Urothelium cell line (cell line): Measurements from ENCODE around the gene ELN.
"Not testable (repeated sequence)": the region's sequence is repeated elsewhere in the genome, so short reads cannot be mapped to it uniquely, and the experiment has no call there.

Experiments
- DNase-seq: peaks from one replicate; pipeline ENCODE4 v3.0.0; 2011; ENCODE audit warnings: low spot score, mixed read lengths
- FAIRE-seq: peaks from 2 replicates; lab custom pipeline; 2011; peaks lifted over from hg19 to GRCh38; lab: Jason Lieb, UNC

Gene ELN

DNA sequence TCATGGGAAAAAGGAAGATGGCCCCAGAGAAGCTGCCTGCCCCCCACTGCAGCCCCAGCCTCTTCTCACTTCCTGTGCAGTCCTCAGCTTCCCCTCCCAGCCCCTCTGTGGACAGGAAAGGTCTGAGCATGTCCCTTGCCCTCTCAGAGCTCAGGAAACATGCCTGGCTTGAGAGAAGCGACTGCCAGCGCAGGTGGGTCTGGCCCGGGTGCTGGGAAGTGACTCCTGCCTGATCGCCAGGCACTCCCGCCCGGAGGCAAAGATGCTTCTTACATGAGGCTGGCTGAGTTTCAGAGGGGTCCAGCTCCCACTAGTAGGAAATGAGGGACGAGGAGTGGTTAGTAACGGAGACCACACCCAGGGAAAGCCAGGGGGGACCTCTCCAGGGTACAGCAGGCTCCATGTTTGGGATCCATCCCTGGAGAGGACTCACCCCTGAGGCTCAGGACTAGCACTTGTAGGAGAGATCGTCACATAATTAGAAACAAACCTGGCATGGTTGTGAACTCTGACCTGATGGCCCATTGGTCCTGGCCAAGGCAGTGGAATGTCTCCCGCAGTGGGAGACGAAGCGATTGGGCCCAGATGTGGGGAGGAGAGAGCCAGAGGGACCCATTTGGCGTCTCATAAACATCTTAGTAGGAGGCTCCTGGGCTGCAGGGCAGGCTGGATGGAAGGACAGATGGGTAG, 12.3 kb downstream of the ELN start:
- no peak for FAIRE-seq
- no peak for DNase-seq

DNA sequence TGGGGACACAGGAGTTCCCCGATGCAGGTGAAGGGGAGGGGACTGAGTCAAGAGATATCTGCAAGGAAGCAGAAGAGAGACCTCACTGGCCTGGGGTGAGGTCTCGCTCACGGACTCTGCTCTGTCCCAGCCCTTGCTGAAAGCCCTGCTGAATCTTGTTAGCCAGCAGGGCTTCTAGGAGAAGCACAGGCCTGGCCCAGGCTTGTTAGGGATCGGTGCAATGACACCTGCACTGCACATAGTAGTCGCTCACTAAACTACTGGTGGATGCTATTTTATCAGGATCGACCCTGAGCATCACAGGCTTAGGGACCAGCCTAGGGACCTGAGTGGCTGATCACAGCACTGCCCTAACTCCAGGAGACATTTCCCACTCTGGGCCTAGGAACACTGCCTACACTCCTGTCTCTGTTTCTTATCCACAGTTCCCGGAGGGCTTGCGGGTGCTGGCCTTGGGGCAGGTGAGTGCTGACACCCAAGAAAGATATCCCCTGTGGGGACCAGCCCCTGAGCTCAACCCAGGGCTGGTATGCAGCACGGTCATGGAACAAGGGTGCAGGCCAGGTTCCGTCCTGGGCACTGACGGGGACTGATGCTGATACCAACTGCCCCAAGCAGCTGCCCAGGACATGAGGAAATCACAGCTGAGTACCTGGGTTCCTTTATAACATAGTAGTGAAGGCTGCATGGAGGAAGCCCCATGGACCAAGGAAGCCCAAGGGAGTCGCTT, 13.0 kb downstream of the ELN start:
- no peak for FAIRE-seq
- no peak for DNase-seq

DNA sequence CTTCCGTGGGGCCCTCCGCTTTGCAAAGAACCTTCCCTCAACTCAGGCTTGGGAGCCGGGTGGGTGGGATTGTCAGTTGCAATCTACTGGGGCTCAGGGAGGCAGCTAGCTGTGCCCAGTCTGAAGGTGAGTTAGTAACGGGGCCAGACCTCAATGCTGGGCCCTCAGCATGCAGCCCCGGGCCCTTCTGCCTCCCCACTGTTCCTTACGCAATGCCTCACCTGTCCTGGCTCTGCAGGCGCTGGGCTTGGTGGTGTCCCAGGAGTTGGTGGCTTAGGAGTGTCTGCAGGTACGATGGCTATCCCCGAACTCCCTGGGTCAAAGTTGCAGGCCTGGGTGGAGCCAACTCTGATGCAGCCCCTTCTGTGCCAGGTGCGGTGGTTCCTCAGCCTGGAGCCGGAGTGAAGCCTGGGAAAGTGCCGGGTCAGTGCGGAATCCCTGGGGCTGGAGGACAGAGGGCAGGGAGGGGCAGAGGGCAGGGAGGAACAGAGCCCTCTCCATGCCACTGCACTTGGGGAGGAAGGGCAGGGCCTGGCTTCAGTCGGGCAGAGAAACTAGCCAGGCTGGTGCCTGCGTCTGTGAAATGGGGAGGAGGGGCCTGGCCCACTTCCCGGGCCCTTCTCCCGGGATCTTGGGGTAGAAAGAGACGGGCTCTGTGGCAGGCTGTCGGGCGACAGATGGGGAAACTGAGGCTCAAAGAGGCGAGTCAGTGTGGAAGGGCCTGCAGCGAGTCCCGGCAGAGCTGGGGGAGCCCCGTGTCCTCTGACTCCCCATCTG, 15.0 kb downstream of the ELN start:
- no peak for FAIRE-seq
- no peak for DNase-seq

DNA sequence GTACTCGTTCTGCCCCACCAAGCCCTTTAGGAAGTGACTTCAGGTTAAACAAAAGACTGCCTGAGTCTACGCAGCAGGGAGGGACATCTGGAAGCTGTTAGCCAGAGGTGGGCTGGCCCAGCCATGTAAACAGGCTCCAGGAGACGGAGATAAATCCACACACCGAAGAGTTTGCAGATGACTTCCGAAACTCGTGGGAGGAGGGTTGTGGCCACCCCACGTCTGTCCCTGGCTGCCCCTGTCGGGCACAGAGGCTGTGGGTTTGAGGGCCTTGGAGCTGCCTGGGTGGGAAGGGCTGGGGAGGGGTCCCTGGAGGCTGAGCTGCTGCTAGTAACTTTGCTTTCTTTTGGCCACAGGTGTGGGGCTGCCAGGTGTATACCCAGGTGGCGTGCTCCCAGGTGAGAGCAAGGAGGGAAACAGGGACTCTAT, 15.6 kb downstream of the ELN start:
- DNase-seq, result no peak

DNA sequence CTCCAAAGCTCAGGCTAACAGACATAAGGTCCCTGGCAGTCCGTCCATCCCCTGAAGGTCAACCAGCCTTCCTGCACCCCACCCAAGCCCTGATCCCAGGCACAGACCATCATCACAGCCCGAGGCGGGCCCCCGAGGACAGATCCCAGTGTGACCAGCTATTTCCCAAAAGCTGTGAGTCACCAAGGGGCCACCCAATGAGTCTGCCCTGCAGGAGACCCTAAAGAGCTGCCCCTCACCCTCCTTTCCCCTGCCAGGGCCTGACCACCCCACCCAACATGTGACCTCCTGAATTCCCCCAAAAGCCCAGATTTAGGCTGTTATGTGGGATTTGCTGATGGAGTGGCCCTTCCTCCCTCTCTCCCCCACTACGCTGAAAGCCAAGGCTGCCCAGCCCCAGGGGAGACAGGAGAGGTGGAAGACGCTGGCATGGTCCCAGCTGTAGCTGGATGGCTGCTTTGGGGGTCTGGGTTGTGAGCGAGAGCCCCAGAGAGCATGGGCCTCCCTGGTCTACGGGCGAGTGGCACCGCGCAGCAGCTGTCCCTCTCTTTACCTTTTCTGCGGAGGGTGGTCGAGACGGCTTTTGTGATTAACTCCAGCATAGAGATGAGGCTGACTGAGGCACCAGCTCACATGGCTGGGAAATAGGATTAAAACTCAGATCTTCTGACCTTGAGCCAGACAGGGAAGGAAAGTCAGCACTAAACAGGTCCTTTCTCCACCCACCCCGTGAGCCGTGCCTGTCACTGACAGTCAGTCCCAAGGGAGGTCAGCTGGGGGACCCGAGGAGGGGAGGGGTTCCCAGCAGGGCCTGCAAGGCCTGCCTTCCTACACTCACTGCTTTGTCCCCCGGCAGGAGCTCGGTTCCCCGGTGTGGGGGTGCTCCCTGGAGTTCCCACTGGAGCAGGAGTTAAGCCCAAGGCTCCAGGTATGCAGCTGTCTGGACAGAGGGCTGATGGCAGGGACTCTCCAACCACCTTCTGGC, 16.7 kb downstream of the ELN start:
- no peak for FAIRE-seq

More for the DNA sequence above, 15.6 kb downstream of the ELN start:
- FAIRE-seq, result no peak

DNA sequence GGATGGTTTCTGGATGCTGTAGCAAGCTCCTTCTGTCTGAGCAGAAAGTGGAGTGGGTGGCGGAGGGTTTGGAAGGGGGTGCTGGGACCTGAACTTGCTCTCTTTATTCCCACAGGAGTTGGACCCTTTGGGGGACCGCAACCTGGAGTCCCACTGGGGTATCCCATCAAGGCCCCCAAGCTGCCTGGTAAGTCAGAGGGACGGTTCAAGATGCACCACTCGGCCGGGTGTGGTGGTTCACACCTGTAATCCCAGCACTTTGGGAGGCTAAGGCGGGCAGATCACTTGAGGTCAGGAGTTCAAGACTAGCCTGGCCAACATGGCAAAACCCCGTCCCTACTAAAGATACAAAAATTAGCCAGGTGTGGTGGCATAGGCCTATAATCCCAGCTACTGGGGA, 18.6 kb downstream of the ELN start:
- not testable (repeated sequence) for FAIRE-seq, DNase-seq

More for the DNA sequence above, 16.7 kb downstream of the ELN start:
- DNase-seq, result no peak

DNA sequence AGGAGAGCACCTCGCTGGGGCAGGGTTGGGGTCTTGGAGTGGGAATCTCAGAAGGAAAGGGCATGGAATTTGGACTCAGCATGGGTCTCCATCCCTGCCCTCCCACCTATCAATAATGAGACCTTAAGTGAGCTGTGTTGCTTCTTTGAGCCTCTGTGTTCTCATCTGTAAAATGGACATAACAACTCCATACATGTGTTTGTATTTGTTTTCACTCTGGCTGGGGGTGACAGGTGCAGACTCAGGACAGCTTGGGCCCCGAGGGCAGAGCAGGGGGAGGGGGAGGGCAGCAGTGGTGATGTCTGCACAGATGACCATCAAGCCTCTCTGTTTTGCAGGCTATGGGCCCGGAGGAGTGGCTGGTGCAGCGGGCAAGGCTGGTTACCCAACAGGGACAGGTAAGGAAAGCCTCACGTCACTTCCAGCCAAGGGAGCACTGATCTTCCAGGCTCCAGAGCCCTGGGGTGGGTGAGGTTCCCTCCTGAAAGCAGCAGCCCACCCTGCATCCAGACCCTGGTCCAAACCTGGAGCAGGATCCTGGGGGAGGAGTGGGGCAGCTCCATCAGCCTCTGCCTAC, 19.9 kb downstream of the ELN start:
- FAIRE-seq (no peak), DNase-seq (no peak)

DNA sequence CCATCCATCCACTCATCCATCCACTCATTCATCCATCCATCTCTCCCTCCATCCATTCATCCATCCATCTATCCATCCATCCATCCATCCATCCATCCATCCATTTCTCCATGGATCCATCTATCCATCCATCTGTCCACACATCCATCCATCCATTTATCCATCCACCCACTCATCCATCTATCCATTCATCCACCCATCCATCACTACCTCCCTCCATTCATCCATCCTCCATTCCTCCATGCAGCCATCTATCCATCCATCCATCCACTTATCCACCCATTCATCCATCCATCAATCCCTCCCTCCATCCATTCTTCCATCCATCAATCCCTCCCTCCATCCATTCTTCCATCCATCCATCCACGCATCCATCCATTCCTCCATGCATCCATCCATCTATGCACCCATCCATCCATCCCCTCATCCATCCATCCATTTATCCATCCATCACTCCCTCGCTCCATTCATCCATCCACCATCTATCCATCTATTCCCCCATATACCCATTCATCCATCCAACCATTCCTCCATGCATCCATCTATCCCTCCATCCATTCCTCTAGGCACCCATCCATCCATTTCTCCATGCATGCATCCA, 21.1 kb downstream of the ELN start:
- DNase-seq (no peak), FAIRE-seq (peak; percentile 56)

DNA sequence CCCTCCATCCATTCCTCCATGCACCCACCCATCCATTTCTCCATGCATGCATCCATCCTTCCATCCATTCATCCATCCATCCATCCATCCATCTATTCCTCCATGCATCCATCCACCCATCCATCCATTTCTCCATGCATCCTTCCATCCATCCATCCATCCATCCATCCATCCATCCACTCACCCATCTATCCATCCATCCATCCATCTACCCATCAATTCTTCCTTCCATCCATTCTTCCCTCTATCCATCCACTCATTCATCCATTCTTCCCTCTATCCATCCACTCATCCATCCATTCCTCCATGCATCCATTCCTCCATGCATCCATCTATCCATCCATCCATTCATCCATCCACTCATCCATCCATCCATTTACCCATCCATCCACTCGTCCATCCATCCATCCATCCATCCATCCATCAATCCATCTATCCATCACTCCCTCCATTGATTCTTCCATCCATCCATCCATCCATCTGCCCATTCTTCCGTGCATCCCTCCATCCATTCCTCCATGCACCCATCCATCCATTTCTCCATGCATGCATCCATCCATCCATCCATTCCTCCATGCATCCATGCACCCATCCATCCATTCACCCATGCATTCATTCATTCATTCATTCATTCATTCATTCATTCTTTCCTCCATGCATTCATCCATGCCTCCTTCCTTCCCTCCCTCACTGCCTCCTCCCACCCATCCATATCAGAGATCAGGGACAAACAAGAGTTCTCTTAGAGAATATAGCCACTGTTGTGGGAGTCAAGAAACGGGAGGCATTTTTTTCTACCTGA, 22.2 kb downstream of the ELN start:
- no peak for DNase-seq
- FAIRE-seq, result peak; percentile 90

DNA sequence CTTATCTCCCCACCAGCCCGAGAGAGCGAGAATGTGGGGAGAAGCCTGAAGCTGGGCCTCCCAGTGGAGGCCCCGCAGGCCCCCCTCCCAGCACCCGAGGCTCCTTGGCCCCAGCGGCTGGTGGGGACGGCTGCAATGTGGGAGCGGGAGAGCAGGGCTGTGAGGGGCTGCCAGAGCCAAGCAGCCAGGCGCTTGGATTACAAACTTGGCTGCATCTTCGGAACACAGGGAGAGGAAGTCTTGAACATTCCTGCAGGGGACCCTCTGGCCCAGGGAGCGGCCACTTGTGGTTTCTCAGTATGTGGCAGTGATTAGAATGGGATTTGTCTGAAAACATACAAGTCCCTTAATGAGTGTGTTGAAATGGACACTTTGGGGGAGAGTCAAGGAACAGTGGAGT, 23.2 kb downstream of the ELN start:
- DNase-seq (no peak), FAIRE-seq (no peak)

DNA sequence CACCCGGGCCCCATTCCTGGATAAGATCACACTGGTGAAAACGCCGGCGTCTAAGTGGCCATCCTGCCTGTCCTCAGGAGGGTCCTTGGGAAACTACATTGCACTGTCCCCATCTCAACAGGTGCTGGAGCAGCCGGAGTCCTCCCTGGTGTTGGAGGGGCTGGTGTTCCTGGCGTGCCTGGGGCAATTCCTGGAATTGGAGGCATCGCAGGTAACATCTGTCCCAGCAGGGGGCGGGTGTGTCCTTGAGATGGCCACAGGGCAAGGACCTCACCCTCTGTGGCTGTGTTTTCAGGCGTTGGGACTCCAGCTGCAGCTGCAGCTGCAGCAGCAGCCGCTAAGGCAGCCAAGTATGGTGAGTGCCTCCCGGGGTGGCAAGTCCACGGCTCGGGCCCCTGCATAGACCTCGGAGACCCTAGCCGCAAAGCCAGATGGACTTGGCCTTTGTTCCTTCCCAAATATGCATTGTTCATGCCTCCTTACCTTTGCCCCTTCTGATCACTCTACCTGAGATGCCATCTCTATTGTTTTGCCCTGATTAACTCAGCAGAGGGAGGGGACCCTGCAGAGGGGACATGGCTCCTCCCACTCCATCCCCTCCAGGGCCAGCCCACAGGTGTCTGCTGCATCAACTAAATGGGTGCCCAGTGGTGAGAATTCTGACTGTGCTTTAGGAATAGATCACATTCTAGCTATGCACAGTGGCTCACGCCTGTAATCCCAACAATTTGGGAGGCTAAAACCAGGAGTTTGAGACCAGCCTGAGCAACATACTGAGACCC, 23.8 kb downstream of the ELN start:
- FAIRE-seq (peak; percentile 5), DNase-seq (peak; percentile 61)

DNA sequence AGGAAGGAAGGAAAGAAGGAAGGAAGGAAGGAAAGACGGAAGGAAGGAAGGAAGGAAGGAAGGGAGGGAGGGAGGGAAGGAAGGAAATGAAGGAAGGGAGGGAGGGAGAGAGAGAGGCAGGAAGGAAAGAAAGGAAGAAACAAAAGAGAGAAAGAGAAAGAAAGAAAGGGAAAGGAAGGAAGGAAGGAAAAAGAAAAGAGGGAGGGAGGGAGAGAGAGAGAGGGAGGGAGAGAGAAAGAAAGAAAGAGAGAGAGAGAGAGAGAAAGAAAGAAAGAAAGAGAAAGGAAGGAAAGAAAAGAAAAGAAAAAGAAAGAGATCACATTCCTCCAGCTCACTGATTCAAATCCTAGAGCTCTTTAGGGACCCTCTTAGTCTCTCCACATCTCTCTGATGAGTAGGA, 24.7 kb downstream of the ELN start:
- FAIRE-seq, result no peak
- no peak for DNase-seq

DNA sequence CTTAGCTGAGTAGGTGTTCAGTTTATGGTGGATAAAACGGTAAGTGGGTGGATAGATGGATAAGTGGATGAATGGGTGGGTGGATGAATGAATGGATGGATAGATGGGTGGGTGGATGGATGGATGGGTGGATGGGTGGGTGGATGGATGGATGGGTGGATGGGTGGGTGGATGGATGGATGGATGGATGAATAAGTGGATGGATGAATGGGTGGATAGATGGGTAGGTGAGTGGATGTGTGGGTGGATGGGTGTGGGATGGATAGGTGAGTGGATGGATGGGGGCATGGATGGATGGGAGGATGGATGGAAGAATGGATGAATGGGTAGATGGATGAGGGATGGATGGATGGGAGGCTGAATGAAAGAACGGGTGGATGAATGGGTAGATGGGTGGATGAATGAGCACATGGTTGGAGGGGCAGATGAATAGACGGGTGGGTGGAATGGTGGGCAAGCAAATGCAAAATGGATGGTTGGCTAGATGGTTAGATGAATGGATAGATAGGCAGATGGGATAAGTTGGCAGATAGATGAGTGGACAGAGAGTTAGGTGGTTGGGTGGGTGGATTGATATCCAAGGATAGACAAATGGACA, 25.7 kb downstream of the ELN start:
- no peak for FAIRE-seq
- no peak for DNase-seq

DNA sequence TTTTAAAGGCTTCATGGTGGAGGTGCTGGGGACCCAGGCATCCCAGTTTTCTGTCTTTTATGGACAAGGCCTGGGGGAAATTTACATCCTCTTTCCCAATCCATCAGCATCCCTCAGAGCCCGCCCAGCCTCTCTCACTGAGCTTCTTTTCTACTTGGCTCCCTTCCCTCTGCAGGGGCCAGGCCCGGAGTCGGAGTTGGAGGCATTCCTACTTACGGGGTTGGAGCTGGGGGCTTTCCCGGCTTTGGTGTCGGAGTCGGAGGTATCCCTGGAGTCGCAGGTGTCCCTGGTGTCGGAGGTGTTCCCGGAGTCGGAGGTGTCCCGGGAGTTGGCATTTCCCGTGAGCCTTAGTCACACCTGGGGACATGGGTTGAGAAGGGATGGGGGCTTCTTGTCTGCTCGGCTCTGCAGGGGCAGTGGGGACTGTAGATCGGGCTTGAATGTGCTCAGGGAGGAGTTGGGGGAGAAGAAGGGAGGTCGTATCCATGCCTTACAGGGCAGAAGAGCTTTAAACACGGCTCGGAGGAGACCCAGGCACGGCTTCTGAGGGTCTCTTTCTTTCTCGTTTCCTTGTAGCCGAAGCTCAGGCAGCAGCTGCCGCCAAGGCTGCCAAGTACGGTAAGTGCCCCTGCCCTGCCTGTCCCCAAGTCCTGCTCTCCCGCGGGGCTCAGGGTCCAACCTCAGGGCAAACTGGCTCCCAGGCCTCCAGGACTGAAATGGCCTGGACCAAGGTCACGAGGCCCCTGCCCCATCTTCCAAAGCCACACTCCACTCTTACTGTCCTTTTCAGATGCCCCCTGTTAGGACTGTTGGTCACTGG, 28.3 kb downstream of the ELN start:
- DNase-seq (no peak), FAIRE-seq (no peak)

DNA sequence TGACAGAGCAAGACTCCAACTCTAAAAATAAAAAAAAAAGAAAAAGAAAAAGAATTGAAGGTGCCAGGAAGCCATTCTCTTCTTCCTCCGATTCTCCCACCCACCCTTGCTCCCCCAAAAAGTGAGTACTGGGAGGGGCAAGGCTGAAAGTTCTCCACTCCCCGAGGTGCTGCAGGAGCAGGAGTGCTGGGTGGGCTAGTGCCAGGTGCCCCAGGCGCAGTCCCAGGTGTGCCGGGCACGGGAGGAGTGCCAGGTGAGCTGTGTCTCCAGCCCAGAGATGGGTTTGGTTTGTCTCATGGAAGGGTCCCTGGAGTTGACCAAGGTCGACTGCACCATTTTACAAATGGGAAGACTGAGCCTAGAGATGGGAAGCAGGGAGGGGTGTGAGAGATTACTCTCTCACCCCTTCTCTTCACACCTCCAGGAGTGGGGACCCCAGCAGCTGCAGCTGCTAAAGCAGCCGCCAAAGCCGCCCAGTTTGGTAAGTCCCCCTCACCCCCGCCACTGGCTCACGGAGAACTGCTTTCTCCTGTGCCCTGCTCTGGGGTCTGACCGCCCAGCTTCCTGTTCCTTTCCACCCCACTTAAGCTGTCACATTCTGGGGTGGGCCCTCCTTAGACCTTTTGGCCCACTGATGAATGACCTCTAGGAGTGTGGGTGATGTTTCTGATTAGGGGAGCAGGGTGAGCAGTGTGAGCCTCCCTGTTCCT, 29.4 kb downstream of the ELN start:
- no peak for FAIRE-seq
- DNase-seq, result no peak

DNA sequence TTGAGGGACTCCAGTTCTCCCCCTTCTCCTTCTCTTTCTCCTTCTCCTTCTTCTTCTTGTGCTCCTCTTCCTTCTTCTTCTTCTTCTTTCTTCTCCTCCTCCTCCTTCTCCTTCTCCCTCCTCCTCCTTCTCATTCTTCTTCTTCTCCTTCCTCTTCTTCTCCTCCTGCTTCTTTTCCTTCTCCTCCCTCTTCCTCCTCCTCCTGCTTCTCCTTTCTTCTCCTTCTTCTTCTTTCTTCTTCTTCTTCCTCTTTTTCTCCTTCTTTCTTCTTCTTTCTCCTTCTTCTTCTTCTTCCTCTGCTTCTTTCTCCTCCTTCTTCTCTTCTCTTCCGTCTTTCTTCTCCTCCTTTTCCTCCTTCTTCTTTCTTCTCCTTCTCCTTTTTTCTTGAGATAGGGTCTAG, 30.0 kb downstream of the ELN start:
- DNase-seq (no peak), FAIRE-seq (no peak)
